Endothelial cell of umbilical vein (primary cell): ENCODE data around the gene ZNF764. TPM values are rescaled to one million over a fixed set of nuclear protein-coding genes. Genes with fewer than 3 reads are reported as not detected.

Experiments used
- BruUV-seq: library from RNA; stranded (reverse); fragments of 400-500 nt; replicated peaks from 2 replicates; lab custom pipeline; 2021; lab: Mats Ljungman, UMichigan
- CTCF ChIA-PET: fragments of 300-600, 350-600 bp; sonication (Branson Sonifier 250); formaldehyde crosslinking; loops from one replicate; lab custom pipeline; 2021; ENCODE audit warnings: antibody characterized with exemption, inconsistent platforms; lab: Charles Lee
- POLR2A ChIA-PET: fragments of 300-600, 350-600 bp; sonication (Branson Sonifier 250); formaldehyde crosslinking; loops from one replicate; lab custom pipeline; 2021; ENCODE audit warnings: antibody characterized with exemption, inconsistent platforms; lab: Charles Lee
- DNase-seq: peaks from one replicate; pipeline ENCODE4 v3.0.0-alpha.2; 2011; ENCODE audit warnings: low read depth, low spot score
- FAIRE-seq: peaks from 2 replicates; lab custom pipeline; 2011; peaks lifted over from hg19 to GRCh38; lab: Jason Lieb, UNC
- H2AFZ ChIP-seq: 2 replicates; pipeline ENCODE4 v1.6.0; 2012; ENCODE audit warnings: low read depth, low read length, control low read depth, inconsistent platforms
- H3K27ac ChIP-seq: 2 replicates; pipeline ENCODE4 v1.5.1; 2011; ENCODE audit warnings: low read depth, mild to moderate bottlenecking, control low read depth, low read length, moderate library complexity; ENCODE audit not compliant: insufficient read depth
- H3K27me3 ChIP-seq, 2 experiments: 2 replicates each; pipeline versions ENCODE4 v1.6.0 to v1.6.1; 2011; ENCODE audit warnings: low read length in 2 of 2, mixed read lengths in 1 of 2; ENCODE audit not compliant: control insufficient read depth in 2 of 2, insufficient read depth in 2 of 2
- H3K36me3 ChIP-seq, 2 experiments: 2 replicates in 1 of 2; 3 replicates in 1 of 2; pipeline ENCODE4 v1.5.1; 2011; ENCODE audit warnings: low read length in 2 of 2, mild to moderate bottlenecking in 1 of 2, moderate library complexity in 1 of 2; ENCODE audit not compliant: control insufficient read depth in 2 of 2, insufficient read depth in 2 of 2; ENCODE audit errors: extremely low read depth in 1 of 2
- H3K4me1 ChIP-seq: 3 replicates; pipeline ENCODE4 v1.5.1; 2011; ENCODE audit warnings: mild to moderate bottlenecking, low read length; ENCODE audit not compliant: control insufficient read depth, insufficient read depth; ENCODE audit errors: extremely low read depth
- H3K4me2 ChIP-seq: 2 replicates; pipeline ENCODE4 v1.6.1; 2011; ENCODE audit warnings: low read length, control low read depth, mixed read lengths; ENCODE audit not compliant: insufficient read depth
- H3K4me3 ChIP-seq, 3 experiments: fragments of 200-600 bp in 1 of 3; sonication (generic), shearing (Covaris generic) in 1 of 3; replicated peaks in 1 of 3; 2 replicates each; pipeline ENCODE4 v1.5.1; 2011 to 2016; ENCODE audit warnings: control low read depth in 3 of 3, low read length in 3 of 3, mild to moderate bottlenecking in 2 of 3, inconsistent platforms in 1 of 3, low read depth in 1 of 3, moderate library complexity in 1 of 3; ENCODE audit not compliant: insufficient read depth in 1 of 3
- H3K79me2 ChIP-seq: 2 replicates; pipeline ENCODE4 v1.6.0; 2012; ENCODE audit warnings: low read length, inconsistent platforms; ENCODE audit not compliant: control insufficient read depth, insufficient read depth
- H3K9ac ChIP-seq: replicated peaks from 2 replicates; pipeline ENCODE3; 2011; ENCODE audit warnings: low read length, control low read depth; ENCODE audit not compliant: insufficient read depth; ENCODE audit errors: extremely low read depth
- H3K9me1 ChIP-seq: replicated peaks from 3 replicates; pipeline ENCODE4 v1.6.0; 2011; ENCODE audit warnings: mild to moderate bottlenecking, low read length; ENCODE audit not compliant: control insufficient read depth, insufficient read depth; ENCODE audit errors: extremely low read depth
- H3K9me3 ChIP-seq: replicated peaks from 2 replicates; pipeline ENCODE4 v1.5.1; 2012; ENCODE audit warnings: low read length, inconsistent platforms; ENCODE audit not compliant: control insufficient read depth, insufficient read depth
- H4K20me1 ChIP-seq: replicated peaks from 2 replicates; pipeline ENCODE3; 2011; ENCODE audit warnings: mild to moderate bottlenecking, low read length; ENCODE audit not compliant: control insufficient read depth, insufficient read depth; ENCODE audit errors: extremely low read depth
- EZH2 ChIP-seq: IDR thresholded peaks from 2 replicates; pipeline ENCODE4 v1.6.1; 2012; ENCODE audit warnings: borderline replicate concordance, low read depth, mild to moderate bottlenecking, moderate library complexity, low read length, inconsistent platforms; ENCODE audit not compliant: severe bottlenecking
- FOS ChIP-seq: IDR thresholded peaks from 2 replicates; pipeline ENCODE4 v1.6.1; 2011; ENCODE audit warnings: mild to moderate bottlenecking, low read length, moderate library complexity, borderline replicate concordance; ENCODE audit not compliant: insufficient read depth
- GATA2 ChIP-seq: IDR thresholded peaks from 2 replicates; pipeline ENCODE4 v1.7.0; 2011; ENCODE audit warnings: low read depth, mild to moderate bottlenecking, moderate library complexity, mixed read lengths, low read length; ENCODE audit not compliant: insufficient read length, insufficient read depth
- JUN ChIP-seq: IDR thresholded peaks from 2 replicates; pipeline ENCODE4 v1.6.1; 2011; ENCODE audit warnings: borderline replicate concordance, low read depth; ENCODE audit not compliant: insufficient read length, insufficient read depth
- MAX ChIP-seq: IDR thresholded peaks from 2 replicates; pipeline ENCODE4 v1.6.1; 2011; ENCODE audit not compliant: insufficient read depth, insufficient read length
- MYC ChIP-seq: IDR thresholded peaks from one replicate; pipeline ENCODE4 v1.6.1; 2011; ENCODE audit warnings: mild to moderate bottlenecking, low read depth, low read length
- POLR2A ChIP-seq: IDR thresholded peaks from 2 replicates; pipeline ENCODE4 v1.6.1; 2012; ENCODE audit warnings: low read depth, mild to moderate bottlenecking, control low read depth, low read length
- POLR2AphosphoS5 ChIP-seq: IDR thresholded peaks from 2 replicates; pipeline ENCODE4 v1.6.1; 2012; ENCODE audit warnings: low read depth, mild to moderate bottlenecking, control low read depth, low read length, moderate library complexity; ENCODE audit not compliant: insufficient read depth
- dilution Hi-C: fragments of 300-500 bp; cut with MboI; formaldehyde crosslinking; loops from one replicate; pipeline ENCODE4 v1.15.0; 2019; ENCODE audit warnings: low sequenced_read_pairs; ENCODE audit not compliant: extremely low pct_ligation_motif_present
- intact Hi-C: fragments of 100-400 bp; cut with micrococcal nuclease; formaldehyde crosslinking; loops from one replicate; pipeline ENCODE4 v1.10.0; 2022
- polyA plus RNA-seq, 4 experiments: library from polyadenylated mRNA; depleted of rRNA in 3 of 4; stranded (reverse) in 3 of 4; unstranded in 1 of 4; fragments of >200 nt; gene quantifications; 2 replicates each; pipeline versions ENCODE4 v1.2.1 to v1.2.3, GENCODE V29; 2011 to 2012; ENCODE audit warnings: missing spikeins in 1 of 4
- total RNA-seq: library from RNA; stranded (reverse); gene quantifications from 2 replicates; pipeline ENCODE4 v1.2.3, GENCODE V29; 2021
- TF ChIP-seq, protein P1 (sequence below), 2 donors: IDR thresholded peaks; 1 replicate in 1 of 2; 2 replicates in 1 of 2; pipeline ENCODE4 v1.5.1; 2011; ENCODE audit warnings: low read length in 2 of 2, mild to moderate bottlenecking in 2 of 2, moderate library complexity in 2 of 2, control low read depth in 1 of 2, inconsistent platforms in 1 of 2, low read depth in 1 of 2; ENCODE audit not compliant: insufficient read depth in 1 of 2; ENCODE audit errors: extremely low read depth in 1 of 2

The ZNF764 gene
- total and polyA plus RNA-seq, 2 donors (not counting 3 experiments of a cell fraction or from before 2014, with no cell fraction given) = 5.0 to 12.1 TPM

- Histone ChIP-seq H3K4me2 (no peak overlapping the region), H3K27me3 (no peaks in the 10 kb centered on the region), H3K9me1 (no peaks in the 10 kb centered on the region), H3K9ac (no peak overlapping the region), H3K79me2 (peaks cover 1% of the 10 kb centered on the region), H3K4me1 (peaks cover 4% of the 10 kb centered on the region), H3K4me3 (no peak overlapping the region), H3K27ac (no peak overlapping the region), H3K36me3 (peaks cover 0 to 22% of the 10 kb centered on the region in 2 experiments), H3K9me3 (no peaks in the 10 kb centered on the region), H2AFZ (no peak overlapping the region), H4K20me1 (no peaks in the 10 kb centered on the region)
- intact Hi-C loops = no loop called here
- TF ChIP-seq JUN (no peak), EZH2 (no peak), POLR2A (no peak), GATA2 (no peak), MYC (no peak), MAX (no peak), FOS (no peak), POLR2AphosphoS5 (no peak)
- TF ChIP-seq, protein P1, sequence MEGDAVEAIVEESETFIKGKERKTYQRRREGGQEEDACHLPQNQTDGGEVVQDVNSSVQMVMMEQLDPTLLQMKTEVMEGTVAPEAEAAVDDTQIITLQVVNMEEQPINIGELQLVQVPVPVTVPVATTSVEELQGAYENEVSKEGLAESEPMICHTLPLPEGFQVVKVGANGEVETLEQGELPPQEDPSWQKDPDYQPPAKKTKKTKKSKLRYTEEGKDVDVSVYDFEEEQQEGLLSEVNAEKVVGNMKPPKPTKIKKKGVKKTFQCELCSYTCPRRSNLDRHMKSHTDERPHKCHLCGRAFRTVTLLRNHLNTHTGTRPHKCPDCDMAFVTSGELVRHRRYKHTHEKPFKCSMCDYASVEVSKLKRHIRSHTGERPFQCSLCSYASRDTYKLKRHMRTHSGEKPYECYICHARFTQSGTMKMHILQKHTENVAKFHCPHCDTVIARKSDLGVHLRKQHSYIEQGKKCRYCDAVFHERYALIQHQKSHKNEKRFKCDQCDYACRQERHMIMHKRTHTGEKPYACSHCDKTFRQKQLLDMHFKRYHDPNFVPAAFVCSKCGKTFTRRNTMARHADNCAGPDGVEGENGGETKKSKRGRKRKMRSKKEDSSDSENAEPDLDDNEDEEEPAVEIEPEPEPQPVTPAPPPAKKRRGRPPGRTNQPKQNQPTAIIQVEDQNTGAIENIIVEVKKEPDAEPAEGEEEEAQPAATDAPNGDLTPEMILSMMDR (IDR thresholded peaks at IDR 0.05; ENCODE audit: extremely low read depth in 1 of 2, insufficient read depth in 1 of 2, low read depth in 1 of 2, low read length in 2 of 2) = no peak
- FAIRE-seq (no peak), DNase-seq (no peak)
- CTCF ChIA-PET = interaction anchor here (0.9 kb wide), 1 partner anchor 174 kb away, joined by 3 read pairs; the partner anchor contains the start of gene DCTPP1
- dilution Hi-C loops = no loop called here
- POLR2A ChIA-PET = no interaction called here
- BruUV-seq = no TSS peak
These were observed 46.3 kb upstream of the ZNF764 start for GRCh38 chr16:30604316-30604947.
